Measurements from ENCODE around the gene PLCB4.

PLCB4 gene

DNA sequence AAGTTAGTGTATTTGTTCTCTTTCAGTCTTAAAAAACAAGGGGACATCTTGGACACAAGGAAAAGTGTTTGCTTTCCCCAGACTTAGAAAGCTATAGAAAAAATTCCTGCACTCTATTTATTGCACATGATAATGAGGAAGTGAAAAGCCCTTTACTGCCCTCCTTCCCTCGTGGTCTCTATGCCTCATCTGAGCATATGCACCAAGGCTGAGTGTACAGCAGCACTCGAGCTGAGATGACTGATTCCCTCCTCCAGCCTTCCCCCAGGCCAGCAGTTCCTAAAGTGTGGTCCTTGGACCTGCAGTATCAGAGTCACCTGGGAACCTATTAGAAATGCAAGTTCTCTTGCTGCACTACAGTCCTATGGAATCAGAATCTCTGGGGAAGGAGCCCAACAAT, 431.2 kb downstream of the PLCB4 start:
- no peak overlapping the region for H3K4me3 ChIP-seq (ENCODE audit: low read length)
- TF ChIP-seq ZNF274 (IDR thresholded peaks at IDR 0.05; ENCODE audit: low read depth, low read length) = no peak

GRCh38 chr20:9501473-9501872, 432.6 kb downstream of the PLCB4 start:
- no peak overlapping the region for H3K4me3 ChIP-seq (ENCODE audit: low read length)
- TF ChIP-seq ZNF274 (IDR thresholded peaks at IDR 0.05; ENCODE audit: low read depth, low read length) = no peak

- no peak overlapping the region for H3K4me3 ChIP-seq (ENCODE audit: low read length)
- no peak for TF ChIP-seq ZNF274 (IDR thresholded peaks at IDR 0.05; ENCODE audit: low read depth, low read length)
Measured at GRCh38 chr20:9503526-9504245, 434.8 kb downstream of the PLCB4 start.

GRCh38 chr20:9506280-9506821, 437.5 kb downstream of the PLCB4 start:
- TF ChIP-seq ZNF274 (IDR thresholded peaks at IDR 0.05; ENCODE audit: low read depth, low read length) = no peak
- H3K4me3 ChIP-seq (ENCODE audit: low read length) = no peak overlapping the region

GRCh38 chr20:9506964-9507369, 438.1 kb downstream of the PLCB4 start:
- H3K4me3 ChIP-seq (ENCODE audit: low read length) = no peak overlapping the region
- TF ChIP-seq ZNF274 (IDR thresholded peaks at IDR 0.05; ENCODE audit: low read depth, low read length) = no peak

- TF ChIP-seq ZNF274 (IDR thresholded peaks at IDR 0.05; ENCODE audit: low read depth, low read length) = no peak
- H3K4me3 ChIP-seq (ENCODE audit: low read length) = peak overlapping the region; percentile 14; the same call in 1 of the 2 replicates
Measured at GRCh38 chr20:9507544-9508239, 438.8 kb downstream of the PLCB4 start.

DNA sequence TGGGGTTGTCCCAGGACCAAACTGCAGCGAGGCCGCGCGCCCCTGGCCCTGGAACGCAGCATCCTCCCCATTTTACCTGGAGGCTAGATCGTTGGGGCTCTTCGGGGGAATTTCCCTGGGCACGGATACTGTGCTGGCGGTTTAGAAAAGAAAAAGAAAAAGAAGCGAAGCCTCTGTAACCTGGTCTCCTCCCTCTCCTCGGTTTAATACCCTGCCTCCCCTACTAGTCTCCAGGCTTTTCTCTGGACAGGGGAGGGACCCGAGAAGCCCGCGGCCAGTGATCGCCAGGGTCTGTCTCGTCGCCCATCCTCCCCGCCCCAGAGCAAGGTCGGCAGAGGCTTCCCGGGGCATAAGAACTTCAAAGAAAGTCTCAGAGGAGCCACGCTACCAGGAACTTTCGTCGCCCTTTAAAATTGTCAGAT, 439.4 kb downstream of the PLCB4 start:
- no peak for TF ChIP-seq ZNF274 (IDR thresholded peaks at IDR 0.05; ENCODE audit: low read depth, low read length)
- peak overlapping the region; percentile 14; the same call in 1 of the 2 replicates for H3K4me3 ChIP-seq (ENCODE audit: low read length)

GRCh38 chr20:9508696-9509178, 439.9 kb downstream of the PLCB4 start:
- no peak overlapping the region; the same call in 1 of the 2 replicates for H3K4me3 ChIP-seq (ENCODE audit: low read length)

DNA sequence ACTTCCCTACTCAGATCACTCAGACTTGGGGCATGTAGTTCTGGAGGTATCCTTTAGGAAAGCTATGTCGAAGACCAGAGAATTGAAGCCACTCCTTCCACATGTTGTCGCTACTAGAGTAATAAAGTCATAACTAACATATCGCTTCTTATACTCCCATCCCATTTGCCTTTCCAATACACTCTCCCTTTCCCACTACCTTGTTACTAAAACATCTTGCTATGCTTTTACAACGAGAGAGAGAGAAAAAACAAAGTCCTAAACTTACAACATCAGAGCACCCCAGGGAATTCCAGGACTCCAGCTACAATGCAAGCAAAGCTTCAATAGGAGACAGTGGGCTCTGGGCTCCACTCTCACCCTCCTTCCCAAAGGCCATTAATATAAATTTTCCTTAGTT, 440.4 kb downstream of the PLCB4 start:
- no peak for TF ChIP-seq ZNF274 (IDR thresholded peaks at IDR 0.05; ENCODE audit: low read depth, low read length)
- H3K4me3 ChIP-seq (ENCODE audit: low read length) = no peak overlapping the region

More at GRCh38 chr20:9508696-9509178, 439.9 kb downstream of the PLCB4 start:
- no peak for TF ChIP-seq ZNF274 (IDR thresholded peaks at IDR 0.05; ENCODE audit: low read depth, low read length)

DNA sequence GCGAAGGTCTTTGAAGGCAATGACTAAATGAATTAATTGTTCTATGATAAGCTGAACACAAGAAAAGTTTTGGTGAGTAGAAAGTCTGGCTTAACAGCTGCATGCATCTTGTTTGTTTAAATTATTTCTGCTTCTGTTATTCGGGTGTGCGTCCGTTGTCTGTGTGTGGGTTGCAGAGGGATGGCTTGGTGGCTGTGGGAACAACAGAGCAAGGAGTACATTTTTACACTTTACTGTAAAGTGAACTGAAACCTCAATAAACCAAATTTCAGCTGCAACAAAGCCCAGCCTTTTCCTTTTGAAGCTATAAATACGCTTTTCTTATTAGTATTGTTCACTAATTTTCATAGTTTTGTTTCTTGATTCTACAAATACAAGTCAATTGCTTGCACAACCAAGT, 442.0 kb downstream of the PLCB4 start:
- TF ChIP-seq ZNF274 (IDR thresholded peaks at IDR 0.05; ENCODE audit: low read depth, low read length) = no peak
- no peak overlapping the region for H3K4me3 ChIP-seq (ENCODE audit: low read length)

DNA sequence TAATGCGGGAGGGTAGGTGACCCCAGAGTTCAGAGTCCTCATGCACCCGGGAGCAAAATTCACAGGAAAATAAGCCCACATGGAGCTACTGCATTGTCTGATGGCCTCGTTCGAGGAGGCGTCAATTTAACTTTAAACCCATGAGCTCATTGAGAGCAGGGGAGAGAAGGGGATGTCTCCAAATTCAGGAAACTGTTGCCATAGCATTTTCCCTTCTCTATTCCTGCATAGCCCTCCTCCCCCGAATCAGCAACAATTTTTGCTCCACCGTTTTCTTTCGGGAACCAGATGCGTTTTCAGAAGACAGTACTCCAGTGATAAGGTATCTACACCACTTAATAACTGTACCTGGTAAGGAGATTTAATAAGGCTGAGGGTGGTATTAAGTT, 445.2 kb downstream of the PLCB4 start:
- no peak overlapping the region; the same call in 1 of the 2 replicates for H3K4me3 ChIP-seq (ENCODE audit: low read length)
- TF ChIP-seq ZNF274 (IDR thresholded peaks at IDR 0.05; ENCODE audit: low read depth, low read length) = no peak

DNA sequence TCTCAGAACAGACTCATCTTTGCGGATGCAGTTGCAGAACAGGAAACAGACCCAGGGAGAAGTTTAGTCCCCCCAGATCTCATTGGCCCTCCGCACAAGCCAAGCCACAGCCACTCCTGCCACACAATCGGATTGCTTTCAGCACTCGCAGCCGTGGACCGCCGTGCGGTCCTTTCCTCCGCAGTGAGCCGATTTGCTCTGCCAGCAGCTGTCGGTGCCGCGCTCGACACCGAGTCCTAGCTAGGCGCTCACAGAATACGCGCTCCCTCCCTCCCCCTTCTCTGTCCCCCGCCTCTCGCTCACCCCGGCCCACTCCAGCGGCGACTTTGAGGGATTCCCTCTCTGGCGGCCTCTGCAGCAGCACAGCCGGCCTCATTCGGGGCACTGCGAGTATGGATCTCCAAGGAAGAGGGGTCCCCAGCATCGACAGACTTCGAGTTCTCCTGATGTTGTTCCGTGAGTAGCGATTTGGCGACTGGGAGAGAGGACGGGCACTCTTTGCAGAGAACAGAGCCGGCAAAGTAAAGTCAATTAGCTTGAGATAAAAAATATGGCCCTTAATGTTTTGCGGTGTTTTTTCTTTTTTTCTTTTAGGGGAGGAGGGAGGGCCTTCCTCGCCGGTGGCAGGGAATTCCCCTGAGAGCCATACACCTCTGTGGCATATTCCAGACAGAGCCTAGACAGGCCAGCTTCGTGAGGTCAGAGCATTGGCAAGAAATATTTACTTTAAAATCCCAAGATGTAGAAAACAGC, 445.8 kb downstream of the PLCB4 start, which contains the start of gene LAMP5:
Gene LAMP5 (plus strand): TSS at position 130 of the 753 bp plus-strand sequence. CDS start 263 bp downstream, at position 393.
- peak within 1 kb of the TSS; percentile 18; the same call in 1 of the 2 replicates for H3K4me3 ChIP-seq (ENCODE audit: low read length)
- TF ChIP-seq ZNF274 (IDR thresholded peaks at IDR 0.05; ENCODE audit: low read depth, low read length) = no peak

GRCh38 chr20:9515214-9515585, 446.3 kb downstream of the PLCB4 start:
- H3K4me3 ChIP-seq (ENCODE audit: low read length) = peak overlapping the region; percentile 18; the same call in 1 of the 2 replicates
- TF ChIP-seq ZNF274 (IDR thresholded peaks at IDR 0.05; ENCODE audit: low read depth, low read length) = no peak

- peak overlapping the region; percentile 18; the same call in 1 of the 2 replicates for H3K4me3 ChIP-seq (ENCODE audit: low read length)
- no peak for TF ChIP-seq ZNF274 (IDR thresholded peaks at IDR 0.05; ENCODE audit: low read depth, low read length)
Measured at GRCh38 chr20:9515741-9516233, 446.9 kb downstream of the PLCB4 start.

All from GM08714 (cell line).